ENCODE results near the gene SCN4B. TPM values are rescaled to one million over a fixed set of nuclear protein-coding genes. Genes with fewer than 3 reads are reported as not detected.

SCN4B gene
- total RNA-seq, 1 experiment from 2014 or later = 0.33 TPM

GRCh38 chr11:118149493-118149892 lies 3.1 kb downstream of the SCN4B start:
- no peak overlapping the region for H3K27ac ChIP-seq (ENCODE audit: low read length)
- no peaks in the 10 kb centered on the region; the same call in 1 of the 2 replicates for H3K4me1 ChIP-seq (ENCODE audit: control insufficient read depth, insufficient read depth, low read length)
- ChIA-PET CTCF (interaction anchor here (0.5 to 1.1 kb wide), 2 partner anchors 22 to 225 kb away, joined by 3 to 4 read pairs; no protein-coding TSS in a partner anchor), POLR2A (no interaction called here)
- H3K9me3 ChIP-seq (ENCODE audit: control insufficient read depth, insufficient read depth, low read depth, low read length) = no peaks in the 10 kb centered on the region
- DNase-seq (ENCODE audit: low read depth, low spot score) (no peak), ATAC-seq (no peak)
- intact Hi-C loops (cut with micrococcal nuclease; ENCODE audit: unreplicated experiment) = loop anchor here (2.0 kb wide), 1 partner anchor 21 kb away; no protein-coding TSS in a partner anchor
- H3K27me3 ChIP-seq (ENCODE audit: control insufficient read depth, insufficient read depth, low read length) = peaks cover 26% of the 10 kb centered on the region
- no peak overlapping the region for H3K4me3 ChIP-seq (ENCODE audit: low read depth in 2 of 2, low read length in 2 of 2)
- no peaks in the 10 kb centered on the region for H3K36me3 ChIP-seq (ENCODE audit: control insufficient read depth, insufficient read depth, low read length)
- in situ Hi-C loops (cut with HindIII; ENCODE audit: low pct_unique_long_range_greater_than_20kb, low sequenced_read_pairs) = no loop called here
- no peak for TF ChIP-seq POLR2AphosphoS5 (IDR thresholded peaks at IDR 0.05; ENCODE audit: low read depth, low read length)
- no peak for TF ChIP-seq TCF7L2 (IDR thresholded peaks at IDR 0.05; ENCODE audit: low read depth, low read length)
- TF ChIP-seq, protein P1, sequence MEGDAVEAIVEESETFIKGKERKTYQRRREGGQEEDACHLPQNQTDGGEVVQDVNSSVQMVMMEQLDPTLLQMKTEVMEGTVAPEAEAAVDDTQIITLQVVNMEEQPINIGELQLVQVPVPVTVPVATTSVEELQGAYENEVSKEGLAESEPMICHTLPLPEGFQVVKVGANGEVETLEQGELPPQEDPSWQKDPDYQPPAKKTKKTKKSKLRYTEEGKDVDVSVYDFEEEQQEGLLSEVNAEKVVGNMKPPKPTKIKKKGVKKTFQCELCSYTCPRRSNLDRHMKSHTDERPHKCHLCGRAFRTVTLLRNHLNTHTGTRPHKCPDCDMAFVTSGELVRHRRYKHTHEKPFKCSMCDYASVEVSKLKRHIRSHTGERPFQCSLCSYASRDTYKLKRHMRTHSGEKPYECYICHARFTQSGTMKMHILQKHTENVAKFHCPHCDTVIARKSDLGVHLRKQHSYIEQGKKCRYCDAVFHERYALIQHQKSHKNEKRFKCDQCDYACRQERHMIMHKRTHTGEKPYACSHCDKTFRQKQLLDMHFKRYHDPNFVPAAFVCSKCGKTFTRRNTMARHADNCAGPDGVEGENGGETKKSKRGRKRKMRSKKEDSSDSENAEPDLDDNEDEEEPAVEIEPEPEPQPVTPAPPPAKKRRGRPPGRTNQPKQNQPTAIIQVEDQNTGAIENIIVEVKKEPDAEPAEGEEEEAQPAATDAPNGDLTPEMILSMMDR (IDR thresholded peaks at IDR 0.05) = no peak
- TF ChIP-seq SIN3A (IDR thresholded peaks at IDR 0.05; ENCODE audit: borderline replicate concordance, insufficient read depth, low read depth, low read length) = no peak
- TF ChIP-seq, protein P2, sequence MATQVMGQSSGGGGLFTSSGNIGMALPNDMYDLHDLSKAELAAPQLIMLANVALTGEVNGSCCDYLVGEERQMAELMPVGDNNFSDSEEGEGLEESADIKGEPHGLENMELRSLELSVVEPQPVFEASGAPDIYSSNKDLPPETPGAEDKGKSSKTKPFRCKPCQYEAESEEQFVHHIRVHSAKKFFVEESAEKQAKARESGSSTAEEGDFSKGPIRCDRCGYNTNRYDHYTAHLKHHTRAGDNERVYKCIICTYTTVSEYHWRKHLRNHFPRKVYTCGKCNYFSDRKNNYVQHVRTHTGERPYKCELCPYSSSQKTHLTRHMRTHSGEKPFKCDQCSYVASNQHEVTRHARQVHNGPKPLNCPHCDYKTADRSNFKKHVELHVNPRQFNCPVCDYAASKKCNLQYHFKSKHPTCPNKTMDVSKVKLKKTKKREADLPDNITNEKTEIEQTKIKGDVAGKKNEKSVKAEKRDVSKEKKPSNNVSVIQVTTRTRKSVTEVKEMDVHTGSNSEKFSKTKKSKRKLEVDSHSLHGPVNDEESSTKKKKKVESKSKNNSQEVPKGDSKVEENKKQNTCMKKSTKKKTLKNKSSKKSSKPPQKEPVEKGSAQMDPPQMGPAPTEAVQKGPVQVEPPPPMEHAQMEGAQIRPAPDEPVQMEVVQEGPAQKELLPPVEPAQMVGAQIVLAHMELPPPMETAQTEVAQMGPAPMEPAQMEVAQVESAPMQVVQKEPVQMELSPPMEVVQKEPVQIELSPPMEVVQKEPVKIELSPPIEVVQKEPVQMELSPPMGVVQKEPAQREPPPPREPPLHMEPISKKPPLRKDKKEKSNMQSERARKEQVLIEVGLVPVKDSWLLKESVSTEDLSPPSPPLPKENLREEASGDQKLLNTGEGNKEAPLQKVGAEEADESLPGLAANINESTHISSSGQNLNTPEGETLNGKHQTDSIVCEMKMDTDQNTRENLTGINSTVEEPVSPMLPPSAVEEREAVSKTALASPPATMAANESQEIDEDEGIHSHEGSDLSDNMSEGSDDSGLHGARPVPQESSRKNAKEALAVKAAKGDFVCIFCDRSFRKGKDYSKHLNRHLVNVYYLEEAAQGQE (IDR thresholded peaks at IDR 0.05; ENCODE audit: insufficient read depth in 1 of 2, low read depth in 2 of 2, low read length in 1 of 2) = no peak
- no TSS peak for BruUV-seq (replicated peaks)

- DNase-seq (ENCODE audit: low read depth, low spot score) (no peak), ATAC-seq (no peak)
- in situ Hi-C loops (cut with HindIII; ENCODE audit: low pct_unique_long_range_greater_than_20kb, low sequenced_read_pairs) (no loop called here), intact Hi-C loops (cut with micrococcal nuclease; ENCODE audit: unreplicated experiment) (loop anchor here (2.0 kb wide), 1 partner anchor 22 kb away; no protein-coding TSS in a partner anchor)
- BruUV-seq (replicated peaks) = no TSS peak
- ChIA-PET CTCF (interaction anchor here (0.5 to 1.0 kb wide), 2 partner anchors 32 to 226 kb away, joined by 3 read pairs; no protein-coding TSS in a partner anchor), POLR2A (no interaction called here)
- H3K9me3 ChIP-seq (ENCODE audit: control insufficient read depth, insufficient read depth, low read depth, low read length) = no peaks in the 10 kb centered on the region
- no peak overlapping the region for H3K4me3 ChIP-seq (ENCODE audit: low read depth in 2 of 2, low read length in 2 of 2)
- no peaks in the 10 kb centered on the region; the same call in 1 of the 2 replicates for H3K4me1 ChIP-seq (ENCODE audit: control insufficient read depth, insufficient read depth, low read length)
- no peak for TF ChIP-seq POLR2AphosphoS5 (IDR thresholded peaks at IDR 0.05; ENCODE audit: low read depth, low read length)
- TF ChIP-seq TCF7L2 (IDR thresholded peaks at IDR 0.05; ENCODE audit: low read depth, low read length) = no peak
- TF ChIP-seq, protein P2 (IDR thresholded peaks at IDR 0.05; ENCODE audit: insufficient read depth in 1 of 2, low read depth in 2 of 2, low read length in 1 of 2) = no peak
- TF ChIP-seq, protein P1 (IDR thresholded peaks at IDR 0.05) = no peak
- no peak for TF ChIP-seq SIN3A (IDR thresholded peaks at IDR 0.05; ENCODE audit: borderline replicate concordance, insufficient read depth, low read depth, low read length)
- peaks cover 22% of the 10 kb centered on the region for H3K27me3 ChIP-seq (ENCODE audit: control insufficient read depth, insufficient read depth, low read length)
- H3K27ac ChIP-seq (ENCODE audit: low read length) = no peak overlapping the region
- no peaks in the 10 kb centered on the region for H3K36me3 ChIP-seq (ENCODE audit: control insufficient read depth, insufficient read depth, low read length)
These were observed 3.8 kb downstream of the SCN4B start for GRCh38 chr11:118148856-118149255.
